ENCODE results near the gene SDHC. TPM values are rescaled to one million over a fixed set of nuclear protein-coding genes. Genes with fewer than 3 reads are reported as not detected.
"Not testable (repeated sequence)": the region's sequence is repeated elsewhere in the genome, so short reads cannot be mapped to it uniquely, and the experiment has no call there.

Gene SDHC
- total and polyA plus RNA-seq, 5 donors = 167 to 275 (median 242) TPM

GRCh38 chr1:161404051-161404597 lies 89.9 kb downstream of the SDHC start:
- H3K4me1 ChIP-seq (ENCODE audit: control insufficient read depth, insufficient read depth, low read length) = no peaks in the 10 kb centered on the region
- no peak overlapping the region for H3K27ac ChIP-seq (ENCODE audit: low read length)
- intact Hi-C loops (cut with DNase I) = no loop called here
- no peaks in the 10 kb centered on the region for H3K27me3 ChIP-seq (ENCODE audit: control insufficient read depth, insufficient read depth)
- 74% methylated on average over 11 of the region's 11 CpGs for WGBS
- no peak for ATAC-seq
- DNase-seq = no peak
- no peak overlapping the region for H3K4me3 ChIP-seq (ENCODE audit: low read length)
- H3K9me3 ChIP-seq (ENCODE audit: control insufficient read depth, low read length) = no peaks in the 10 kb centered on the region

- H3K27me3 ChIP-seq (ENCODE audit: control insufficient read depth, insufficient read depth); ATAC-seq; H3K4me3 ChIP-seq (ENCODE audit: low read length); DNase-seq; H3K27ac ChIP-seq (ENCODE audit: low read length); intact Hi-C loops (cut with DNase I); H3K4me1 ChIP-seq (ENCODE audit: control insufficient read depth, insufficient read depth, low read length); H3K9me3 ChIP-seq (ENCODE audit: control insufficient read depth, low read length): not testable (repeated sequence)
- 98% methylated on average over 17 of the region's 17 CpGs for WGBS
Observed at GRCh38 chr1:161406551-161406950, 92.4 kb downstream of the SDHC start.

- H3K27ac ChIP-seq (ENCODE audit: low read length) = no peak overlapping the region
- no peak for DNase-seq
- no peaks in the 10 kb centered on the region for H3K4me1 ChIP-seq (ENCODE audit: control insufficient read depth, insufficient read depth, low read length)
- 85% methylated on average over 6 of the region's 6 CpGs for WGBS
- no peaks in the 10 kb centered on the region for H3K9me3 ChIP-seq (ENCODE audit: control insufficient read depth, low read length)
- ATAC-seq = no peak
- H3K4me3 ChIP-seq (ENCODE audit: low read length) = no peak overlapping the region
- intact Hi-C loops (cut with DNase I) = no loop called here
- H3K27me3 ChIP-seq (ENCODE audit: control insufficient read depth, insufficient read depth) = no peaks in the 10 kb centered on the region
Observed at GRCh38 chr1:161407451-161407985, 93.3 kb downstream of the SDHC start.

GRCh38 chr1:161408429-161409052 lies 94.4 kb downstream of the SDHC start:
- H3K4me3 ChIP-seq (ENCODE audit: low read length) = no peak overlapping the region
- no peaks in the 10 kb centered on the region for H3K4me1 ChIP-seq (ENCODE audit: control insufficient read depth, insufficient read depth, low read length)
- no peaks in the 10 kb centered on the region for H3K27me3 ChIP-seq (ENCODE audit: control insufficient read depth, insufficient read depth)
- intact Hi-C loops (cut with DNase I) = no loop called here
- DNase-seq (no peak), ATAC-seq (no peak)
- 77% methylated on average over 3 of the region's 3 CpGs for WGBS
- H3K27ac ChIP-seq (ENCODE audit: low read length) = no peak overlapping the region
- H3K9me3 ChIP-seq (ENCODE audit: control insufficient read depth, low read length) = no peaks in the 10 kb centered on the region

- DNase-seq; H3K4me3 ChIP-seq (ENCODE audit: low read length); intact Hi-C loops (cut with DNase I); H3K27me3 ChIP-seq (ENCODE audit: control insufficient read depth, insufficient read depth); H3K9me3 ChIP-seq (ENCODE audit: control insufficient read depth, low read length); H3K4me1 ChIP-seq (ENCODE audit: control insufficient read depth, insufficient read depth, low read length); ATAC-seq; H3K27ac ChIP-seq (ENCODE audit: low read length): not testable (repeated sequence)
- WGBS = 87% methylated on average over 13 of the region's 13 CpGs
Observed at GRCh38 chr1:161409848-161410635, 95.9 kb downstream of the SDHC start.

- H3K4me1 ChIP-seq (ENCODE audit: control insufficient read depth, insufficient read depth, low read length); H3K27me3 ChIP-seq (ENCODE audit: control insufficient read depth, insufficient read depth); H3K9me3 ChIP-seq (ENCODE audit: control insufficient read depth, low read length); H3K27ac ChIP-seq (ENCODE audit: low read length); intact Hi-C loops (cut with DNase I); DNase-seq; ATAC-seq; H3K4me3 ChIP-seq (ENCODE audit: low read length): not testable (repeated sequence)
- 85% methylated on average over 4 of the region's 4 CpGs for WGBS
Observed at GRCh38 chr1:161410636-161410970, 96.4 kb downstream of the SDHC start.

Other genes starting within 250 kb of the SDHC start
- gene ARHGAP30, start 244.5 kb upstream of the SDHC start, total RNA-seq = 1 to 10 TPM; 2.7 to 5.0 (median 4.7) TPM
- 1.5 TPM for gene ARHGAP30, start 244.5 kb upstream of the SDHC start, polyA plus RNA-seq
- gene NECTIN4, start 224.8 kb upstream of the SDHC start, total RNA-seq = not detected
- gene NECTIN4, start 224.8 kb upstream of the SDHC start, polyA plus RNA-seq = 0.02 TPM
- 1 to 10 TPM; 3.4 to 5.4 (median 4.4) TPM for gene KLHDC9, start 216.0 kb upstream of the SDHC start, total RNA-seq
- 5.1 TPM for gene KLHDC9, start 216.0 kb upstream of the SDHC start, polyA plus RNA-seq
- gene PFDN2, start 196.3 kb upstream of the SDHC start, total RNA-seq = 10 to 100 TPM; 44.9 to 58.6 (median 51.5) TPM
- 151 TPM for gene PFDN2, start 196.3 kb upstream of the SDHC start, polyA plus RNA-seq
- gene NIT1, start 196.3 kb upstream of the SDHC start, total RNA-seq = 10 to 100 TPM; 28.0 to 33.5 (median 30.4) TPM
- 29.7 TPM for gene NIT1, start 196.3 kb upstream of the SDHC start, polyA plus RNA-seq
- gene DEDD, start 181.7 kb upstream of the SDHC start, total RNA-seq = 10 to 100 TPM; 26.3 to 30.6 (median 28.7) TPM
- 15.5 TPM for gene DEDD, start 181.7 kb upstream of the SDHC start, polyA plus RNA-seq
- 10 to 100 TPM; 82.6 to 91.0 (median 89.1) TPM for gene UFC1, start 160.4 kb upstream of the SDHC start, total RNA-seq
- gene UFC1, start 160.4 kb upstream of the SDHC start, polyA plus RNA-seq = 99.9 TPM
- gene USP21, start 154.9 kb upstream of the SDHC start, total RNA-seq = 10 to 100 TPM; 14.9 to 25.7 (median 20.9) TPM
- 18.1 TPM for gene USP21, start 154.9 kb upstream of the SDHC start, polyA plus RNA-seq
- gene PPOX, start 148.0 kb upstream of the SDHC start, total RNA-seq = 10 to 100 TPM; 11.4 to 16.0 (median 14.9) TPM
- gene PPOX, start 148.0 kb upstream of the SDHC start, polyA plus RNA-seq = 15.2 TPM
- gene B4GALT3, start 136.9 kb upstream of the SDHC start, total RNA-seq = 10 to 100 TPM; 16.0 to 21.0 (median 19.7) TPM
- 17.5 TPM for gene B4GALT3, start 136.9 kb upstream of the SDHC start, polyA plus RNA-seq
- gene ADAMTS4, start 115.3 kb upstream of the SDHC start, total RNA-seq = 100 to 1,000 TPM in 1 of 4 donors, 10 to 100 TPM in 2, 1 to 10 TPM in 1; 6.9 to 111 (median 17.2) TPM
- gene ADAMTS4, start 115.3 kb upstream of the SDHC start, polyA plus RNA-seq = 24.4 TPM
- gene NDUFS2, start 112.0 kb upstream of the SDHC start, total RNA-seq = 100 to 1,000 TPM; 162 to 229 (median 177) TPM
- 219 TPM for gene NDUFS2, start 112.0 kb upstream of the SDHC start, polyA plus RNA-seq
- 10 to 100 TPM; 23.3 to 44.3 (median 32.9) TPM for gene FCER1G, start 99.1 kb upstream of the SDHC start, total RNA-seq
- 33.4 TPM for gene FCER1G, start 99.1 kb upstream of the SDHC start, polyA plus RNA-seq
- gene APOA2, start 90.8 kb upstream of the SDHC start, total RNA-seq = not detected
- gene APOA2, start 90.8 kb upstream of the SDHC start, polyA plus RNA-seq = 0.34 TPM
- 10 to 100 TPM; 27.7 to 42.9 (median 32.1) TPM for gene TOMM40L, start 88.3 kb upstream of the SDHC start, total RNA-seq
- gene TOMM40L, start 88.3 kb upstream of the SDHC start, polyA plus RNA-seq = 31.9 TPM
- not detected for gene NR1I3, start 76.2 kb upstream of the SDHC start, total RNA-seq
- 0.18 TPM for gene NR1I3, start 76.2 kb upstream of the SDHC start, polyA plus RNA-seq
- gene PCP4L1, start 55.6 kb upstream of the SDHC start, total RNA-seq = under 1 TPM; 0.21 to 0.94 (median 0.57) TPM
- gene PCP4L1, start 55.6 kb upstream of the SDHC start, polyA plus RNA-seq = 0.45 TPM
- 10 to 100 TPM in 1 of 4 donors, 1 to 10 TPM in 3; 4.8 to 10.2 (median 8.5) TPM for gene MPZ, start 4.4 kb upstream of the SDHC start, total RNA-seq
- gene MPZ, start 4.4 kb upstream of the SDHC start, polyA plus RNA-seq = 23.2 TPM
- gene CFAP126, start 53.5 kb downstream of the SDHC start, total RNA-seq = not detected
- not detected for gene CFAP126, start 53.5 kb downstream of the SDHC start, polyA plus RNA-seq
- gene FCGR2A, start 191.1 kb downstream of the SDHC start, total RNA-seq = 10 to 100 TPM; 10.3 to 29.5 (median 19.7) TPM
- gene FCGR2A, start 191.1 kb downstream of the SDHC start, polyA plus RNA-seq = 5.7 TPM
- 1 to 10 TPM in 3 of 4 donors, under 1 TPM in 1; 0.71 to 3.0 (median 2.1) TPM for gene HSPA6, start 210.2 kb downstream of the SDHC start, total RNA-seq
- gene HSPA6, start 210.2 kb downstream of the SDHC start, polyA plus RNA-seq = 0.75 TPM
- gene FCGR3A, start 235.4 kb downstream of the SDHC start, total RNA-seq = 10 to 100 TPM; 42.7 to 73.9 (median 69.1) TPM
- gene FCGR3A, start 235.4 kb downstream of the SDHC start, polyA plus RNA-seq = 14.6 TPM

Measured in right cardiac atrium (tissue), 5 donors.